ENCODE data around the gene ARPP19. TPM values are rescaled to one million over a fixed set of nuclear protein-coding genes. Genes with fewer than 3 reads are reported as not detected.
A peak's percentile ranks its signal among the peaks of the same experiment; 100 is the strongest.
"Not testable (repeated sequence)": the region's sequence is repeated elsewhere in the genome, so short reads cannot be mapped to it uniquely, and the experiment has no call there.

ARPP19 gene
- total and polyA plus RNA-seq, 2 experiments from 2014 or later: 78.9 to 176 TPM

GRCh38 chr15:52579852-52580251 lies 11.0 kb upstream of the ARPP19 start:
- H3K36me3 ChIP-seq: peaks cover 19% of the 10 kb centered on the region
- H3K4me3 ChIP-seq: no peak overlapping the region
- DNase-seq (ENCODE audit: low read depth in 1 of 2, low spot score in 1 of 2): no peak
- H3K4me1 ChIP-seq (ENCODE audit: low read depth): no peaks in the 10 kb centered on the region
- no peaks in the 10 kb centered on the region for H3K27me3 ChIP-seq
- no peak for TF ChIP-seq CTCF (IDR thresholded peaks at IDR 0.05; ENCODE audit: low read depth, low read length)
- no peaks in the 10 kb centered on the region for H3K9me3 ChIP-seq (ENCODE audit: low read depth)
- no peak overlapping the region for H3K27ac ChIP-seq

GRCh38 chr15:52576692-52577091 lies 7.9 kb upstream of the ARPP19 start:
- H3K27me3 ChIP-seq: no peaks in the 10 kb centered on the region
- no peak overlapping the region for H3K27ac ChIP-seq
- H3K4me1 ChIP-seq (ENCODE audit: low read depth): no peaks in the 10 kb centered on the region
- no peak for DNase-seq (ENCODE audit: low read depth in 1 of 2, low spot score in 1 of 2)
- H3K36me3 ChIP-seq: peaks cover 4% of the 10 kb centered on the region
- no peaks in the 10 kb centered on the region for H3K9me3 ChIP-seq (ENCODE audit: low read depth)
- H3K4me3 ChIP-seq: no peak overlapping the region
- no peak for TF ChIP-seq CTCF (IDR thresholded peaks at IDR 0.05; ENCODE audit: low read depth, low read length)

GRCh38 chr15:52575573-52575972 lies 6.7 kb upstream of the ARPP19 start:
- H3K27ac ChIP-seq; H3K9me3 ChIP-seq (ENCODE audit: low read depth); DNase-seq (ENCODE audit: low read depth in 1 of 2, low spot score in 1 of 2); H3K36me3 ChIP-seq; H3K27me3 ChIP-seq; H3K4me3 ChIP-seq; H3K4me1 ChIP-seq (ENCODE audit: low read depth): not testable (repeated sequence)

- Histone ChIP-seq H3K27ac (no peak overlapping the region), H3K27me3 (no peaks in the 10 kb centered on the region)
- no peak for TF ChIP-seq CTCF (IDR thresholded peaks at IDR 0.05; ENCODE audit: low read depth, low read length)
These were observed 6.2 kb upstream of the ARPP19 start for GRCh38 chr15:52575072-52575471.

GRCh38 chr15:52574623-52575022 lies 5.8 kb upstream of the ARPP19 start:
- not testable (repeated sequence) for DNase-seq (ENCODE audit: low read depth in 1 of 2, low spot score in 1 of 2); H3K4me1 ChIP-seq (ENCODE audit: low read depth); H3K4me3 ChIP-seq; H3K27ac ChIP-seq; H3K36me3 ChIP-seq; H3K9me3 ChIP-seq (ENCODE audit: low read depth); H3K27me3 ChIP-seq

More at GRCh38 chr15:52575072-52575471, 6.2 kb upstream of the ARPP19 start:
- Histone ChIP-seq H3K9me3 (ENCODE audit: low read depth) (no peaks in the 10 kb centered on the region), H3K36me3 (no peaks in the 10 kb centered on the region), H3K4me3 (no peak overlapping the region), H3K4me1 (ENCODE audit: low read depth) (no peaks in the 10 kb centered on the region)
- no peak for DNase-seq (ENCODE audit: low read depth in 1 of 2, low spot score in 1 of 2)

- TF ChIP-seq CTCF (IDR thresholded peaks at IDR 0.05; ENCODE audit: low read depth, low read length): no peak
These were observed 794 bp downstream of the ARPP19 start for GRCh38 chr15:52567871-52568600.

More at GRCh38 chr15:52567871-52568600, 794 bp downstream of the ARPP19 start:
- no peak for DNase-seq (ENCODE audit: low read depth in 1 of 2, low spot score in 1 of 2)
- Histone ChIP-seq H3K27me3 (no peaks in the 10 kb centered on the region), H3K4me1 (ENCODE audit: low read depth) (peaks cover 4% of the 10 kb centered on the region), H3K36me3 (no peaks in the 10 kb centered on the region), H3K27ac (peak overlapping the region; percentile 97), H3K4me3 (peak overlapping the region; percentile 46), H3K9me3 (ENCODE audit: low read depth) (no peaks in the 10 kb centered on the region)
